HEK293 (cell line): ENCODE results near the gene ADK.

ENCODE experiments used
- CTCF ChIA-PET: fragments of 350-600 bp; formaldehyde crosslinking; extraction: SDS; loops from one replicate; lab custom pipeline; 2021; ENCODE audit warnings: antibody characterized with exemption; lab: Yijun Ruan, JAX
- POLR2A ChIA-PET: fragments of 300-600 bp; formaldehyde crosslinking; extraction: SDS; loops from one replicate; lab custom pipeline; 2020; ENCODE audit warnings: antibody characterized with exemption, inconsistent platforms; lab: Yijun Ruan, JAX
- H3K27ac ChIP-seq: fragments of 200-500 bp; sonication (Bioruptor generic); 2 replicates; pipeline ENCODE4 v1.5.1; 2014; ENCODE audit warnings: low read depth, low read length, control low read depth, inconsistent platforms; ENCODE audit errors: extremely low read depth
- H3K36me3 ChIP-seq, 2 experiments: fragments of 200-500 bp in 1 of 2; sonication (Bioruptor generic) in 1 of 2; 1 replicate in 1 of 2; 2 replicates in 1 of 2; pipeline ENCODE4 v1.5.1; 2014 to 2017; ENCODE audit warnings: inconsistent platforms in 2 of 2, low read length in 2 of 2; ENCODE audit not compliant: control insufficient read depth in 2 of 2, insufficient read depth in 1 of 2
- H3K4me1 ChIP-seq: fragments of 200-500 bp; sonication (Bioruptor generic); 2 replicates; pipeline ENCODE4 v1.5.1; 2014; ENCODE audit warnings: mild to moderate bottlenecking, low read length, inconsistent platforms; ENCODE audit not compliant: control insufficient read depth, insufficient read depth
- H3K4me3 ChIP-seq: 2 replicates; pipeline ENCODE4 v1.5.1; 2011; ENCODE audit warnings: low read depth, mild to moderate bottlenecking, control low read depth, low read length, moderate library complexity
- H3K9me3 ChIP-seq: fragments of 200-500 bp; sonication (Bioruptor generic); 2 replicates; pipeline ENCODE4 v1.5.1; 2014; ENCODE audit warnings: low read depth, low read length, inconsistent platforms; ENCODE audit not compliant: control insufficient read depth, insufficient read depth
- BCL11B ChIP-seq: fragments of 450-650 bp; formaldehyde crosslinking; IDR thresholded peaks from 2 replicates; pipeline ENCODE4 v1.5.1; 2016; ENCODE audit warnings: low read depth, missing biosample characterization, missing genetic modification characterization
- EGR2 ChIP-seq: fragments of 450-650 bp; formaldehyde crosslinking; IDR thresholded peaks from 2 replicates; pipeline ENCODE4 v1.5.1; 2016; ENCODE audit warnings: low read depth, missing biosample characterization, missing genetic modification characterization
- GLI4 ChIP-seq: fragments of 450-650 bp; formaldehyde crosslinking; IDR thresholded peaks from 2 replicates; pipeline ENCODE4 v1.5.1; 2016; ENCODE audit warnings: missing biosample characterization, missing genetic modification characterization
- REPIN1 ChIP-seq: fragments of 450-650 bp; formaldehyde crosslinking; IDR thresholded peaks from 2 replicates; pipeline ENCODE4 v1.5.1; 2017; ENCODE audit warnings: missing biosample characterization, missing genetic modification characterization, low read depth
- SETDB1 ChIP-seq: IDR thresholded peaks from one replicate; pipeline ENCODE4 v1.6.1; 2017; ENCODE audit warnings: mild to moderate bottlenecking, low read length, moderate library complexity, mixed read lengths; ENCODE audit not compliant: insufficient read length
- SP2 ChIP-seq: fragments of 450-650 bp; formaldehyde crosslinking; IDR thresholded peaks from 2 replicates; pipeline ENCODE4 v1.5.1; 2016; ENCODE audit warnings: missing biosample characterization, missing genetic modification characterization
- SP3 ChIP-seq: fragments of 450-650 bp; formaldehyde crosslinking; IDR thresholded peaks from 2 replicates; pipeline ENCODE4 v1.5.1; 2016; ENCODE audit warnings: missing biosample characterization, missing genetic modification characterization
- TRIM28 ChIP-seq: IDR thresholded peaks from 2 replicates; pipeline ENCODE4 v1.6.1; 2011; ENCODE audit warnings: low read length, control low read depth, borderline replicate concordance
- ZFP37 ChIP-seq: fragments of 450-650 bp; formaldehyde crosslinking; IDR thresholded peaks from 2 replicates; pipeline ENCODE4 v1.5.1; 2016; ENCODE audit warnings: missing biosample characterization, missing genetic modification characterization
- ZNF10 ChIP-seq: fragments of 450-650 bp; formaldehyde crosslinking; IDR thresholded peaks from 2 replicates; pipeline ENCODE4 v1.5.1; 2017; ENCODE audit warnings: missing biosample characterization, missing genetic modification characterization
- ZNF473 ChIP-seq: fragments of 450-650 bp; formaldehyde crosslinking; IDR thresholded peaks from 2 replicates; pipeline ENCODE4 v1.5.1; 2017; ENCODE audit warnings: missing biosample characterization, missing genetic modification characterization
- ZNF621 ChIP-seq: fragments of 450-650 bp; formaldehyde crosslinking; IDR thresholded peaks from 2 replicates; pipeline ENCODE4 v1.5.1; 2017; ENCODE audit warnings: missing biosample characterization, missing genetic modification characterization
- ZNF701 ChIP-seq: fragments of 450-650 bp; formaldehyde crosslinking; IDR thresholded peaks from 2 replicates; pipeline ENCODE4 v1.5.1; 2016; ENCODE audit warnings: missing biosample characterization, missing genetic modification characterization
- TF ChIP-seq, protein P1 (sequence below): fragments of 450-650 bp; formaldehyde crosslinking; IDR thresholded peaks from 2 replicates; pipeline ENCODE4 v1.5.1; 2016; ENCODE audit warnings: missing biosample characterization, missing genetic modification characterization, low read depth
- TF ChIP-seq, protein P2 (sequence below): fragments of 450-650 bp; formaldehyde crosslinking; IDR thresholded peaks from 2 replicates; pipeline ENCODE4 v1.5.1; 2016; ENCODE audit warnings: missing biosample characterization, missing genetic modification characterization

The ADK gene

DNA sequence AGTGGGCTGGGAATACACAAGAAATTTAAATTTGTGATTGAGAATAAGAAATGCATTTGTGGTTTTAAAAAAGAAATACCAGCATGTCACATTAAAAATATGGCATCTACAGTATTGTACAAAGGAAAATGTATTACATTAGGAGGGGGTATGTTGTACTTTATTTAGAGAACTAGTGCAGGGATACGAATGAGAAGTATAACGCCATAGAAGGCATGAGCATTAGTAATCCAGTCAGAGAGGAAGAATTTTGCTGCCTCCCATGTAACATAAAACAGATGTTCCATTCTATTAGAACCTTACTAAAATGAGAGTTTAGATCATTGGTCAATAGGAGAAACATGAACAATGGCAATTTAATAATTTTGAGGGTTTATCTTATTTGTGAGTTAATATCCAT, 182.2 kb downstream of the ADK start:
- H3K9me3 ChIP-seq, result no peaks in the 10 kb centered on the region
- no peak overlapping the region for H3K27ac ChIP-seq
- CTCF ChIA-PET, result no interaction called here
- H3K4me1 ChIP-seq, result no peaks in the 10 kb centered on the region
- no peaks in the 10 kb centered on the region for H3K36me3 ChIP-seq
- H3K4me3 ChIP-seq, result no peak overlapping the region
- POLR2A ChIA-PET, result no interaction called here
- no peak for TF ChIP-seq ZNF621 (tag by site-specific recombination)
- TF ChIP-seq BCL11B, result no peak
- TF ChIP-seq, protein P1, sequence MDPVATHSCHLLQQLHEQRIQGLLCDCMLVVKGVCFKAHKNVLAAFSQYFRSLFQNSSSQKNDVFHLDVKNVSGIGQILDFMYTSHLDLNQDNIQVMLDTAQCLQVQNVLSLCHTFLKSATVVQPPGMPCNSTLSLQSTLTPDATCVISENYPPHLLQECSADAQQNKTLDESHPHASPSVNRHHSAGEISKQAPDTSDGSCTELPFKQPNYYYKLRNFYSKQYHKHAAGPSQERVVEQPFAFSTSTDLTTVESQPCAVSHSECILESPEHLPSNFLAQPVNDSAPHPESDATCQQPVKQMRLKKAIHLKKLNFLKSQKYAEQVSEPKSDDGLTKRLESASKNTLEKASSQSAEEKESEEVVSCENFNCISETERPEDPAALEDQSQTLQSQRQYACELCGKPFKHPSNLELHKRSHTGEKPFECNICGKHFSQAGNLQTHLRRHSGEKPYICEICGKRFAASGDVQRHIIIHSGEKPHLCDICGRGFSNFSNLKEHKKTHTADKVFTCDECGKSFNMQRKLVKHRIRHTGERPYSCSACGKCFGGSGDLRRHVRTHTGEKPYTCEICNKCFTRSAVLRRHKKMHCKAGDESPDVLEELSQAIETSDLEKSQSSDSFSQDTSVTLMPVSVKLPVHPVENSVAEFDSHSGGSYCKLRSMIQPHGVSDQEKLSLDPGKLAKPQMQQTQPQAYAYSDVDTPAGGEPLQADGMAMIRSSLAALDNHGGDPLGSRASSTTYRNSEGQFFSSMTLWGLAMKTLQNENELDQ (tag by site-specific recombination), result no peak
- TF ChIP-seq ZNF473 (tag by site-specific recombination), result no peak
- TF ChIP-seq, protein P2, sequence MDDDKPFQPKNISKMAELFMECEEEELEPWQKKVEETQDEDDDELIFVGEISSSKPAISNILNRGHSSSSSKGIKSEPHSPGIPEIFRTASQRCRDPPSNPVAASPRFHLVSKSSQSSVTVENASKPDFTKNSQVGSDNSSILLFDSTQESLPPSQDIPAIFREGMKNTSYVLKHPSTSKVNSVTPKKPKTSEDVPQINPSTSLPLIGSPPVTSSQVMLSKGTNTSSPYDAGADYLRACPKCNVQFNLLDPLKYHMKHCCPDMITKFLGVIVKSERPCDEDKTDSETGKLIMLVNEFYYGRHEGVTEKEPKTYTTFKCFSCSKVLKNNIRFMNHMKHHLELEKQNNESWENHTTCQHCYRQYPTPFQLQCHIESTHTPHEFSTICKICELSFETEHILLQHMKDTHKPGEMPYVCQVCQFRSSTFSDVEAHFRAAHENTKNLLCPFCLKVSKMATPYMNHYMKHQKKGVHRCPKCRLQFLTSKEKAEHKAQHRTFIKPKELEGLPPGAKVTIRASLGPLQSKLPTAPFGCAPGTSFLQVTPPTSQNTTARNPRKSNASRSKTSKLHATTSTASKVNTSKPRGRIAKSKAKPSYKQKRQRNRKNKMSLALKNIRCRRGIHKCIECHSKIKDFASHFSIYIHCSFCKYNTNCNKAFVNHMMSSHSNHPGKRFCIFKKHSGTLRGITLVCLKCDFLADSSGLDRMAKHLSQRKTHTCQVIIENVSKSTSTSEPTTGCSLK (tag by site-specific recombination), result no peak
- TF ChIP-seq SP2 (tag by site-specific recombination), result no peak
- TF ChIP-seq EGR2 (tag by site-specific recombination), result no peak

DNA sequence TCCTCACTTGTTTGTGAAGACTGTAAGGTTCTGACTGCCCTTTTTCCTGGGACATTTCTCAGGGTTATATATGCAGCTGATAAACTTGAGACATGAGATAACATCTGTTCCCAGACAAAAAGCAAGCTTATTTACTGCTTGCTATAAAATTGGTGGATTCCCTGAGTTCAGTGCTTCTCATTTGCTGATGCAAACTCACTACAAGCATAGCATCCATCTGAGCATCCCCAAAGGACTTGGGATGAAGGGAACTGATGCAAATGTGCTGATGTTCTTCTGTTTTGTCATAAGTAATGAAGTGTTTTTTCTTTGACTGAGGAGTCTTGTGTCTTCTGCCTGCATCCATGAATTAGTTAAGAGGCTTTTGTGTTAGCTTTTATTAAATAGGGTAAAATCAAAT, 183.2 kb downstream of the ADK start:
- POLR2A ChIA-PET, result no interaction called here
- TF ChIP-seq TRIM28, result peak; percentile 26; the same call in 1 of the 2 replicates
- TF ChIP-seq SETDB1, result peak; percentile 64
- TF ChIP-seq GLI4 (tag by site-specific recombination), result no peak
- TF ChIP-seq, all 188 proteins: peak for 2
- Histone ChIP-seq H3K36me3 (no peaks in the 10 kb centered on the region), H3K4me3 (no peak overlapping the region), H3K4me1 (no peaks in the 10 kb centered on the region), H3K9me3 (no peaks in the 10 kb centered on the region), H3K27ac (no peak overlapping the region)
- CTCF ChIA-PET, result no interaction called here

DNA sequence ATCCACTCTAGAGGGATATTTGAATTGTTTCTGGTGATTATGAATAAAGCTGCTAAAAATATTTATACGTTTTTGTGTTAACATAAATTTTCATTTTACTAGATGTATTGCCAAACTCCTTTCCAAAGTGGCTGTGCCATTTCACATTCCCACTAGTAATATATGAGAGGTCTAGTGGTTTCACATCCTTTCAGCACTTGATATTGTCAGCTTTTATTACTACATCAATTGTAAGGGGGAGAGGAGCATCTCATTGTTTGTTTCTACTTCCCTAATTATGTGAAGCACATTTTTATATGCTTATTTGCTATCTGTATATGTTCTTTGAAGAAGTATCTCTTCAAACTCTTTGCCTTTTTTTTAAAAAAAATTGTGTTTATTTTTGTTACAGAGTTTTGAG, 184.5 kb downstream of the ADK start:
- Histone ChIP-seq H3K4me1 (no peaks in the 10 kb centered on the region), H3K9me3 (no peaks in the 10 kb centered on the region), H3K27ac (no peak overlapping the region), H3K36me3 (no peaks in the 10 kb centered on the region), H3K4me3 (no peak overlapping the region)
- CTCF ChIA-PET, result no interaction called here
- TF ChIP-seq ZFP37 (tag by site-specific recombination), result no peak
- TF ChIP-seq SP3 (tag by site-specific recombination), result no peak
- no peak for TF ChIP-seq ZNF701
- TF ChIP-seq REPIN1 (tag by site-specific recombination), result no peak
- no peak for TF ChIP-seq ZNF10 (tag by site-specific recombination)
- POLR2A ChIA-PET, result no interaction called here
